Gastrocnemius medialis (tissue), 4 donors: Measurements from ENCODE around the gene MPP2.

ENCODE experiments used
- POLR2A ChIP-seq, 2 donors: fragments of 450-650 bp; IDR thresholded peaks; one replicate each; pipeline ENCODE4 v1.6.1; 2017; ENCODE audit warnings: antibody characterized with exemption in 2 of 2, mild to moderate bottlenecking in 2 of 2, moderate library complexity in 2 of 2
- TF ChIP-seq, protein P1 (sequence below), 5 experiments: fragments of 450-650 bp in 3 of 5; fragments of 200-600 bp in 2 of 5; sonication (generic) in 2 of 5; IDR thresholded peaks in 4 of 5; conservative IDR thresholded peaks in 1 of 5; 1 replicate in 4 of 5; 2 replicates in 1 of 5; pipeline ENCODE4 v1.5.1; 2016 to 2019; ENCODE audit warnings: antibody characterized with exemption in 5 of 5, mild to moderate bottlenecking in 3 of 5, moderate library complexity in 3 of 5

DNA sequence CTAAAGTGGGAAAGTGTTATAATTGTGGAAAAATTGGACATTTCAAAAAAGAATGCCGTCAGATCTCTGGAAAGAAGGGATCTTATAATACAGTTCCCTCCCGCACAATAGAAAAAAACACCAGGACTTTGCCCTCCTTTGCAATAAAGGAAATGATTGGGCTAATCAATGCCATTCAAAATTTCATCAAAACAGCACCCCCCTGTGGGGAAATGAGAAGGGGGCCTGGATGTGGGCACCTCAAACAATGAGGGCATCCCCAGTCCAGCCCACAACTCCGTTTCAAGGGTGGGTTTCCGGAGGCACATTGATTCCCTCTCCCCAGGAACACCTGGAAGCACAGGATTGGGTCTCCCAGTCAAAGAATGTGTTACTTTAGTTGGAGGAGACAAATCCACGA lies 34.2 kb downstream of the MPP2 start:
- TF ChIP-seq, protein P1, sequence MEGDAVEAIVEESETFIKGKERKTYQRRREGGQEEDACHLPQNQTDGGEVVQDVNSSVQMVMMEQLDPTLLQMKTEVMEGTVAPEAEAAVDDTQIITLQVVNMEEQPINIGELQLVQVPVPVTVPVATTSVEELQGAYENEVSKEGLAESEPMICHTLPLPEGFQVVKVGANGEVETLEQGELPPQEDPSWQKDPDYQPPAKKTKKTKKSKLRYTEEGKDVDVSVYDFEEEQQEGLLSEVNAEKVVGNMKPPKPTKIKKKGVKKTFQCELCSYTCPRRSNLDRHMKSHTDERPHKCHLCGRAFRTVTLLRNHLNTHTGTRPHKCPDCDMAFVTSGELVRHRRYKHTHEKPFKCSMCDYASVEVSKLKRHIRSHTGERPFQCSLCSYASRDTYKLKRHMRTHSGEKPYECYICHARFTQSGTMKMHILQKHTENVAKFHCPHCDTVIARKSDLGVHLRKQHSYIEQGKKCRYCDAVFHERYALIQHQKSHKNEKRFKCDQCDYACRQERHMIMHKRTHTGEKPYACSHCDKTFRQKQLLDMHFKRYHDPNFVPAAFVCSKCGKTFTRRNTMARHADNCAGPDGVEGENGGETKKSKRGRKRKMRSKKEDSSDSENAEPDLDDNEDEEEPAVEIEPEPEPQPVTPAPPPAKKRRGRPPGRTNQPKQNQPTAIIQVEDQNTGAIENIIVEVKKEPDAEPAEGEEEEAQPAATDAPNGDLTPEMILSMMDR (IDR thresholded peaks at IDR 0.05 in 4 of 5, conservative IDR thresholded peaks at IDR 0.05 in 1 of 5): no peak
- no peak for TF ChIP-seq POLR2A (IDR thresholded peaks at IDR 0.05)
